Neuronal stem cell (in vitro differentiated cells): Measurements from ENCODE around the gene MMP8.

Experiments used
- DNase-seq: peaks from one replicate; pipeline ENCODE4 v3.0.0-alpha.2; 2013; ENCODE audit warnings: low spot score
- H2AFZ ChIP-seq: one replicate; pipeline ENCODE4 v1.6.1; 2013; ENCODE audit warnings: mild to moderate bottlenecking, low read length, inconsistent platforms
- H2AK5ac ChIP-seq: 2 replicates; pipeline ENCODE4 v1.6.1; 2013; ENCODE audit warnings: low read depth, mild to moderate bottlenecking, inconsistent platforms, low read length, moderate library complexity, mixed read lengths
- H2BK120ac ChIP-seq: 2 replicates; pipeline ENCODE4 v1.6.1; 2013; ENCODE audit warnings: low read depth, mild to moderate bottlenecking, inconsistent platforms, low read length, moderate library complexity, mixed read lengths
- H2BK12ac ChIP-seq: one replicate; pipeline ENCODE4 v1.6.1; 2013; ENCODE audit warnings: low read length, inconsistent platforms
- H2BK15ac ChIP-seq: 2 replicates; pipeline ENCODE4 v1.6.1; 2013; ENCODE audit warnings: mild to moderate bottlenecking, low read length, inconsistent platforms, mixed read lengths
- H2BK5ac ChIP-seq: one replicate; pipeline ENCODE4 v1.6.1; 2013; ENCODE audit warnings: inconsistent platforms, mild to moderate bottlenecking, low read length, moderate library complexity
- H3K14ac ChIP-seq: one replicate; pipeline ENCODE4 v1.6.1; 2013; ENCODE audit warnings: low read length, inconsistent platforms
- H3K18ac ChIP-seq: 2 replicates; pipeline ENCODE4 v1.6.1; 2013; ENCODE audit warnings: low read length, inconsistent platforms
- H3K23ac ChIP-seq: 2 replicates; pipeline ENCODE4 v1.6.1; 2013; ENCODE audit warnings: low read depth, mild to moderate bottlenecking, mixed read lengths, low read length, inconsistent platforms; ENCODE audit not compliant: poor library complexity
- H3K27ac ChIP-seq: replicated peaks from 3 replicates; pipeline ENCODE4 v1.5.1; 2013; ENCODE audit warnings: low read length, inconsistent platforms
- H3K27me3 ChIP-seq, 3 experiments: 2 replicates each; pipeline ENCODE4 v1.6.1; 2013; ENCODE audit warnings: low read length in 3 of 3, mild to moderate bottlenecking in 2 of 3, inconsistent platforms in 1 of 3, low read depth in 1 of 3, mixed read lengths in 1 of 3, moderate library complexity in 1 of 3; ENCODE audit not compliant: control insufficient read depth in 3 of 3, insufficient read depth in 3 of 3
- H3K36me3 ChIP-seq, 2 donors: replicated peaks in 1 of 2; 2 replicates each; pipeline ENCODE4 v1.6.1; 2013; ENCODE audit warnings: low read length in 2 of 2; ENCODE audit not compliant: control insufficient read depth in 2 of 2, insufficient read depth in 2 of 2
- H3K4ac ChIP-seq: 2 replicates; pipeline ENCODE4 v1.6.1; 2013; ENCODE audit warnings: inconsistent platforms, mild to moderate bottlenecking, low read length, moderate library complexity
- H3K4me1 ChIP-seq, 2 donors: 1 replicate in 1 of 2; 2 replicates in 1 of 2; pipeline ENCODE4 v1.6.1; 2013; ENCODE audit warnings: low read length in 2 of 2, low read depth in 1 of 2; ENCODE audit not compliant: control insufficient read depth in 2 of 2, insufficient read depth in 1 of 2
- H3K4me2 ChIP-seq: one replicate; pipeline ENCODE4 v1.6.1; 2013; ENCODE audit warnings: mild to moderate bottlenecking, low read length, inconsistent platforms; ENCODE audit not compliant: insufficient read depth, poor library complexity, severe bottlenecking
- H3K4me3 ChIP-seq, 2 donors: 2 replicates each; pipeline ENCODE4 v1.5.1; 2013; ENCODE audit warnings: low read length in 2 of 2, mild to moderate bottlenecking in 2 of 2, inconsistent platforms in 1 of 2, moderate library complexity in 1 of 2
- H3K79me1 ChIP-seq: one replicate; pipeline ENCODE4 v1.6.1; 2013; ENCODE audit warnings: low read depth, mild to moderate bottlenecking, inconsistent platforms, low read length, moderate library complexity
- H3K9ac ChIP-seq: one replicate; pipeline ENCODE4 v1.6.1; 2013; ENCODE audit warnings: mild to moderate bottlenecking, low read depth, low read length, inconsistent platforms; ENCODE audit not compliant: poor library complexity
- H3K9me3 ChIP-seq, 2 donors: replicated peaks in 1 of 2; 2 replicates each; pipeline versions ENCODE3 to v1.6.1; 2013; ENCODE audit warnings: low read length in 2 of 2, mild to moderate bottlenecking in 2 of 2, inconsistent platforms in 1 of 2, low read depth in 1 of 2, mixed read lengths in 1 of 2, moderate library complexity in 1 of 2; ENCODE audit not compliant: control insufficient read depth in 2 of 2, insufficient read depth in 1 of 2
- H4K8ac ChIP-seq: one replicate; pipeline ENCODE4 v1.6.1; 2013; ENCODE audit warnings: low read depth, mild to moderate bottlenecking, inconsistent platforms, low read length, moderate library complexity
- H4K91ac ChIP-seq: one replicate; pipeline ENCODE4 v1.6.1; 2013; ENCODE audit warnings: low read length, low read depth, mild to moderate bottlenecking, inconsistent platforms; ENCODE audit not compliant: poor library complexity
- WGBS, 2 donors: extraction: QIAGEN DNeasy Blood & Tissue Kit; methylation state at CpG; one replicate each; pipeline ENCODE4 v1.1.7; 2013; ENCODE audit warnings: missing lambda C conversion rate in 2 of 2, mixed read lengths in 1 of 2; ENCODE audit not compliant: insufficient read length in 2 of 2, insufficient replicate concordance in 1 of 2; ENCODE audit errors: extremely low coverage in 2 of 2; 5-methylcytosine and 5-hydroxymethylcytosine counted together

Gene MMP8

GRCh38 chr11:102719620-102720277 lies 5.0 kb downstream of the MMP8 start:
- no peaks in the 10 kb centered on the region for H3K4me1 ChIP-seq
- H3K4ac ChIP-seq: no peak overlapping the region
- H2BK15ac ChIP-seq: no peak overlapping the region
- no peaks in the 10 kb centered on the region for H3K27me3 ChIP-seq
- H3K9me3 ChIP-seq: no peaks in the 10 kb centered on the region
- H4K8ac ChIP-seq: no peak overlapping the region
- no peak overlapping the region for H2BK120ac ChIP-seq
- no peak overlapping the region for H2AK5ac ChIP-seq
- no peak overlapping the region for H2BK5ac ChIP-seq
- no peak overlapping the region for H3K27ac ChIP-seq
- no peak overlapping the region for H3K18ac ChIP-seq
- H3K79me1 ChIP-seq: no peaks in the 10 kb centered on the region
- H3K9ac ChIP-seq: no peak overlapping the region
- H3K4me3 ChIP-seq: no peak overlapping the region
- H2BK12ac ChIP-seq: no peak overlapping the region
- no peak overlapping the region for H3K4me2 ChIP-seq
- WGBS, 2 donors: no CpG with 5 or more reads among the region's 4 CpGs
- no peak overlapping the region for H3K14ac ChIP-seq
- no peak for DNase-seq
- H3K23ac ChIP-seq: no peak overlapping the region
- H3K36me3 ChIP-seq: no peaks in the 10 kb centered on the region
- no peak overlapping the region for H4K91ac ChIP-seq
- H2AFZ ChIP-seq: no peak overlapping the region

GRCh38 chr11:102717280-102717679 lies 7.5 kb downstream of the MMP8 start:
- H3K4me3 ChIP-seq: no peak overlapping the region
- H3K79me1 ChIP-seq: no peaks in the 10 kb centered on the region
- H3K9me3 ChIP-seq: no peaks in the 10 kb centered on the region
- no peak overlapping the region for H4K8ac ChIP-seq
- no peak overlapping the region for H2BK12ac ChIP-seq
- no peak overlapping the region for H4K91ac ChIP-seq
- H3K27ac ChIP-seq: no peak overlapping the region
- no peak overlapping the region for H3K18ac ChIP-seq
- no peak overlapping the region for H3K4ac ChIP-seq
- no peaks in the 10 kb centered on the region for H3K36me3 ChIP-seq
- H3K23ac ChIP-seq: no peak overlapping the region
- no peak overlapping the region for H3K14ac ChIP-seq
- no peak overlapping the region for H2BK15ac ChIP-seq
- no peak for DNase-seq
- H3K4me2 ChIP-seq: no peak overlapping the region
- no peak overlapping the region for H2BK120ac ChIP-seq
- H2AK5ac ChIP-seq: no peak overlapping the region
- H2BK5ac ChIP-seq: no peak overlapping the region
- H3K4me1 ChIP-seq: no peaks in the 10 kb centered on the region
- H3K9ac ChIP-seq: no peak overlapping the region
- no peak overlapping the region for H2AFZ ChIP-seq
- H3K27me3 ChIP-seq: no peaks in the 10 kb centered on the region

GRCh38 chr11:102716527-102716926 lies 8.2 kb downstream of the MMP8 start:
- Histone ChIP-seq H2AFZ (no peak overlapping the region), H3K4me1 (no peaks in the 10 kb centered on the region), H2BK12ac (no peak overlapping the region), H4K8ac (no peak overlapping the region), H2BK15ac (no peak overlapping the region), H3K4ac (no peak overlapping the region), H3K23ac (no peak overlapping the region), H3K79me1 (no peaks in the 10 kb centered on the region), H3K4me3 (no peak overlapping the region), H2BK5ac (no peak overlapping the region), H3K4me2 (no peak overlapping the region), H3K14ac (no peak overlapping the region), H2BK120ac (no peak overlapping the region), H3K9ac (no peak overlapping the region), H3K9me3 (no peaks in the 10 kb centered on the region), H3K27me3 (no peaks in the 10 kb centered on the region), H3K36me3 (no peaks in the 10 kb centered on the region), H3K27ac (no peak overlapping the region), H2AK5ac (no peak overlapping the region), H4K91ac (no peak overlapping the region), H3K18ac (no peak overlapping the region)
- DNase-seq: no peak
- no CpG with 5 or more reads among the region's 1 CpG for WGBS, 2 donors

GRCh38 chr11:102712137-102712536 lies 12.6 kb downstream of the MMP8 start:
- Histone ChIP-seq H3K9ac (no peak overlapping the region), H3K4me2 (no peak overlapping the region), H3K27me3 (no peaks in the 10 kb centered on the region), H4K91ac (no peak overlapping the region), H4K8ac (no peak overlapping the region), H2AK5ac (no peak overlapping the region), H2BK120ac (no peak overlapping the region), H3K9me3 (no peaks in the 10 kb centered on the region), H3K4me3 (no peak overlapping the region), H3K36me3 (no peaks in the 10 kb centered on the region), H2BK12ac (no peak overlapping the region), H3K27ac (no peak overlapping the region), H3K14ac (no peak overlapping the region), H3K23ac (no peak overlapping the region), H3K18ac (no peak overlapping the region), H3K4ac (no peak overlapping the region), H3K4me1 (no peaks in the 10 kb centered on the region), H2BK15ac (no peak overlapping the region), H3K79me1 (no peaks in the 10 kb centered on the region), H2BK5ac (no peak overlapping the region), H2AFZ (no peak overlapping the region)
- no CpG with 5 or more reads among the region's 3 CpGs for WGBS, 2 donors
- no peak for DNase-seq
